Smooth muscle cell (in vitro differentiated cells): ENCODE data around the gene COQ8B. TPM values are rescaled to one million over a fixed set of nuclear protein-coding genes. Genes with fewer than 3 reads are reported as not detected.

ENCODE experiments used
- DNase-seq: peaks from one replicate; lab custom pipeline; 2025; ENCODE audit not compliant: unreplicated experiment; lab: John Stamatoyannopoulos, UW
- H2AFZ ChIP-seq: fragments of 200-600 bp; sonication (generic); 2 replicates; pipeline ENCODE4 v1.6.0; 2016; ENCODE audit warnings: antibody characterized with exemption, low read depth, mild to moderate bottlenecking
- H3F3A ChIP-seq: fragments of 200-600 bp; sonication (generic); 2 replicates; pipeline ENCODE4 v1.6.0; 2017; ENCODE audit warnings: antibody characterized with exemption, low read depth
- H3K27ac ChIP-seq: fragments of 200-600 bp; sonication (generic); 2 replicates; pipeline ENCODE4 v1.5.1; 2016; ENCODE audit warnings: low read depth, mild to moderate bottlenecking
- H3K27me3 ChIP-seq: fragments of 200-600 bp; sonication (generic); 2 replicates; pipeline ENCODE4 v1.6.1; 2016; ENCODE audit warnings: low read depth, mild to moderate bottlenecking
- H3K36me3 ChIP-seq: fragments of 200-600 bp; sonication (generic); 2 replicates; pipeline ENCODE4 v1.5.1; 2016; ENCODE audit warnings: low read depth
- H3K4me1 ChIP-seq: fragments of 200-600 bp; sonication (generic); 2 replicates; pipeline ENCODE4 v1.5.1; 2016; ENCODE audit warnings: low read depth
- H3K4me2 ChIP-seq: fragments of 200-600 bp; sonication (generic); 2 replicates; pipeline ENCODE4 v1.6.0; 2016; ENCODE audit warnings: mild to moderate bottlenecking
- H3K4me3 ChIP-seq: fragments of 200-600 bp; sonication (generic); 2 replicates; pipeline ENCODE4 v1.5.1; 2016; ENCODE audit warnings: mild to moderate bottlenecking
- H3K79me2 ChIP-seq: fragments of 200-600 bp; sonication (generic); 2 replicates; pipeline ENCODE4 v1.6.0; 2016; ENCODE audit warnings: low read depth, mild to moderate bottlenecking
- H3K9ac ChIP-seq: fragments of 200-600 bp; sonication (generic); 2 replicates; pipeline ENCODE4 v1.6.0; 2016; ENCODE audit warnings: low read depth
- H3K9me3 ChIP-seq: fragments of 200-600 bp; sonication (generic); replicated peaks from 2 replicates; pipeline ENCODE4 v1.5.1; 2016; ENCODE audit warnings: low read depth
- H4K20me1 ChIP-seq: fragments of 200-600 bp; sonication (generic); 2 replicates; pipeline ENCODE4 v1.6.0; 2016; ENCODE audit warnings: low read depth
- WGBS: methylation state at CpG from one replicate; pipeline ENCODE4 v1.1.7; 2016; ENCODE audit warnings: low lambda C conversion rate; 5-methylcytosine and 5-hydroxymethylcytosine counted together
- polyA plus RNA-seq: library from polyadenylated mRNA; unstranded; fragments of >200 nt; fragmentation: Nextera tagmentation; extraction: Ambion mirVana; gene quantifications from 2 replicates; pipeline ENCODE4 v1.2.1, GENCODE V29; 2016
- total RNA-seq: library from RNA; depleted of rRNA; stranded (reverse); fragments of >200 nt; gene quantifications from 2 replicates; pipeline ENCODE4 v1.2.3, GENCODE V29; 2014
- TF ChIP-seq, protein P1 (sequence below): fragments of 200-600 bp; sonication (generic); IDR thresholded peaks from 2 replicates; pipeline ENCODE4 v1.5.1; 2017; ENCODE audit warnings: borderline replicate concordance, mild to moderate bottlenecking, antibody characterized with exemption; ENCODE audit not compliant: insufficient read depth, poor library complexity, severe bottlenecking

Gene COQ8B
- total and polyA plus RNA-seq, 2 experiments from 2014 or later, result 21.2 to 26.0 TPM

DNA sequence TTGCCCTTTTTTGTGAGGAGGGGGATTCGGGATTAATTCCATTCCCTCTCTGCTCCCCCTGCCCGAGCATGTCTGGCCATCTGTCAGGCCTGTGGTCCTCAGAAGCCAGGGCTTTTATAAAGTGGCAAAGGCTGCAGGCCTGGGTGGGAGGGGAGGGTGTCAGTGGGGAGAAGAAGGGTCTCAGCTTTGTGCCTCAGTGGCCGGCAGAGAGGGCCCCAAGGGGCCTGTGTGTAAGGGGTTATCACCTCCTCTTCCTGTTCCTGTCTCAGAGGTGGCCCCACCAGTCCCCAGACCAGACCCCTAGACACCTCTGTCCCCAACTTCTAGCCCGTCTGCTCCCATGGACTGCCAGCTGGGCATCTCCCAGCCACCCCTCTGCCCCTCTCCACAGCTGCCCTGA lies 22.8 kb downstream of the COQ8B start:
- peaks cover 13% of the 10 kb centered on the region for H3K4me1 ChIP-seq

DNA sequence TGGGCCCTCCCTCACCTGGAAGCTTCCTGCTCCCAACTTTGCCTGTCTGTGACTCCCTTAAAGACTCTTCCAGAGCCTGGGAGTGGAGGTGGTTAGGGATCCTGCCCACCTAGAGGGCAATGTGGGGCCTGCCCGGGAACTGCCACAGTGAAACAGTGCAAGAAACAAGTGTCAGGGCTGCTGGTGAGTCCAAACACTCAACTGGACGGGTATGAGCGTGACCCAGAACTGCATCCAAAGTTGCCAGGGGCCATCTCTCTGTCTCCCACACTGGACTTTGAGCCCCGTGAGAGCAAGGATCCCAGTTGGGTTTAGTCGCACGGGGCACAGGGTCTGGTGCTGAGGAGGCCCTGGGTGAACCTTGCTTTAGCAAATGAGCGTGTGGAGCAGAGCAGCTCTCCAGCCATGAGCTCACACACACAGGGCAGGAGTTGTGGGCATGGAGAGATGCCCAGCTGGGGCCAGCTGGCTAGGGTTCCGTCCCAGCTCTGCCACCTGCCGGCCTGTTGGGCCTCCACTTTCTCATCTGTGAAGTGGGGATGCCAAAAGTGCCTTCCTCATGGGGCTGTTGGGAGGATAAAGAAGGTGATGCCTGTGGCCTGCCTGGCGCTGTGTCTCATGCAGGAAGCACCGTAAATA lies 23.4 kb downstream of the COQ8B start:
- Histone ChIP-seq H2AFZ (no peak overlapping the region), H3K4me3 (no peak overlapping the region), H3K36me3 (no peaks in the 10 kb centered on the region), H4K20me1 (peaks cover 11% of the 10 kb centered on the region), H3K27me3 (no peaks in the 10 kb centered on the region), H3K4me1 (peaks cover 17% of the 10 kb centered on the region), H3K9me3 (no peaks in the 10 kb centered on the region), H3F3A (no peaks in the 10 kb centered on the region), H3K79me2 (peaks cover 21% of the 10 kb centered on the region), H3K27ac (no peak overlapping the region), H3K4me2 (no peak overlapping the region), H3K9ac (no peak overlapping the region)
- TF ChIP-seq, protein P1, sequence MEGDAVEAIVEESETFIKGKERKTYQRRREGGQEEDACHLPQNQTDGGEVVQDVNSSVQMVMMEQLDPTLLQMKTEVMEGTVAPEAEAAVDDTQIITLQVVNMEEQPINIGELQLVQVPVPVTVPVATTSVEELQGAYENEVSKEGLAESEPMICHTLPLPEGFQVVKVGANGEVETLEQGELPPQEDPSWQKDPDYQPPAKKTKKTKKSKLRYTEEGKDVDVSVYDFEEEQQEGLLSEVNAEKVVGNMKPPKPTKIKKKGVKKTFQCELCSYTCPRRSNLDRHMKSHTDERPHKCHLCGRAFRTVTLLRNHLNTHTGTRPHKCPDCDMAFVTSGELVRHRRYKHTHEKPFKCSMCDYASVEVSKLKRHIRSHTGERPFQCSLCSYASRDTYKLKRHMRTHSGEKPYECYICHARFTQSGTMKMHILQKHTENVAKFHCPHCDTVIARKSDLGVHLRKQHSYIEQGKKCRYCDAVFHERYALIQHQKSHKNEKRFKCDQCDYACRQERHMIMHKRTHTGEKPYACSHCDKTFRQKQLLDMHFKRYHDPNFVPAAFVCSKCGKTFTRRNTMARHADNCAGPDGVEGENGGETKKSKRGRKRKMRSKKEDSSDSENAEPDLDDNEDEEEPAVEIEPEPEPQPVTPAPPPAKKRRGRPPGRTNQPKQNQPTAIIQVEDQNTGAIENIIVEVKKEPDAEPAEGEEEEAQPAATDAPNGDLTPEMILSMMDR, result no peak
- no peak for DNase-seq
- 97% methylated on average over 11 of the region's 11 CpGs for WGBS

More for the DNA sequence above, 22.8 kb downstream of the COQ8B start:
- H3K79me2 ChIP-seq, result peaks cover 14% of the 10 kb centered on the region
- TF ChIP-seq, protein P1, result no peak
- 93% methylated on average over 4 of the region's 4 CpGs for WGBS
- no peaks in the 10 kb centered on the region for H3K9me3 ChIP-seq
- H3K4me3 ChIP-seq, result no peak overlapping the region
- no peak for DNase-seq
- H4K20me1 ChIP-seq, result peaks cover 5% of the 10 kb centered on the region
- no peak overlapping the region for H3K4me2 ChIP-seq
- H3K36me3 ChIP-seq, result no peaks in the 10 kb centered on the region
- no peaks in the 10 kb centered on the region for H3K27me3 ChIP-seq
- H3K9ac ChIP-seq, result no peak overlapping the region
- no peak overlapping the region for H2AFZ ChIP-seq
- no peaks in the 10 kb centered on the region for H3F3A ChIP-seq
- no peak overlapping the region for H3K27ac ChIP-seq

DNA sequence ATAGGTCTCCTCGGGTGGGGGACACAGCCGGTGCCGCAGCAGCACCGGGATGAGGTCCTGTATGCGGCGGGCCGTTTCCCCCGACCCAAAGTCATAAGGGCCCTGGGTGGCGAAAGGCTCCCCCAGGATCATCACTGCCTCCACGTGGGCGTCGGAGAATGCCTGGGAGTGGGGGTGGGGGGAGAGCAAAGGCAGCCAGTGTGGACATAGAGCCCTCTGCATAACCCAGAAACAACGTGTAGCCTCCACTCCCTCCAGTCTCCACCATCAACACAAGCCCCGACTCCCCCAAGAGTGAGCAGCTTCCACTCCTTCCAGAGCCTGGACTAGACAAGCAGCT lies 24.5 kb downstream of the COQ8B start:
- Histone ChIP-seq H3K36me3 (no peaks in the 10 kb centered on the region), H3F3A (no peaks in the 10 kb centered on the region), H3K4me1 (peaks cover 17% of the 10 kb centered on the region), H3K4me2 (no peak overlapping the region), H3K9me3 (no peaks in the 10 kb centered on the region), H3K9ac (no peak overlapping the region), H3K4me3 (no peak overlapping the region), H3K27ac (no peak overlapping the region), H4K20me1 (peaks cover 22% of the 10 kb centered on the region), H3K79me2 (peaks cover 29% of the 10 kb centered on the region), H2AFZ (no peak overlapping the region), H3K27me3 (no peaks in the 10 kb centered on the region)
- TF ChIP-seq, protein P1, result no peak
- no peak for DNase-seq
- 96% methylated on average over 10 of the region's 14 CpGs for WGBS
